HepG2 (cell line): ENCODE results near the gene BSG. TPM values are rescaled to one million over a fixed set of nuclear protein-coding genes. Genes with fewer than 3 reads are reported as not detected.

Experiments used
- ATAC-seq: fragments of 200-7000 bp; cut with Tn5 transposase; 3 replicates; pipeline ENCODE4 v1.9.1; 2020; ENCODE audit warnings: mild to moderate bottlenecking, moderate library complexity
- BruUV-seq: library from RNA; stranded (reverse); fragments of 400-500 nt; replicated peaks from 2 replicates; lab custom pipeline; 2021; lab: Mats Ljungman, UMichigan
- CTCF ChIA-PET: fragments of 300-600 bp; formaldehyde crosslinking; extraction: SDS; loops from one replicate; lab custom pipeline; 2021; ENCODE audit warnings: low total read pairs, inconsistent platforms, low intra/inter-chr PET ratio; lab: Yijun Ruan, JAX
- POLR2A ChIA-PET: fragments of 350-600 bp; sonication (Branson Sonifier 250); formaldehyde crosslinking; loops from one replicate; lab custom pipeline; 2020; ENCODE audit warnings: antibody characterized with exemption, inconsistent platforms; lab: Yijun Ruan, JAX
- DNase-seq: peaks from one replicate; pipeline ENCODE4 v3.0.0-alpha.2; 2015; ENCODE audit warnings: low spot score
- FAIRE-seq: peaks from 3 replicates; lab custom pipeline; 2011; peaks lifted over from hg19 to GRCh38; lab: Jason Lieb, UNC
- H2AFZ ChIP-seq: one replicate; pipeline ENCODE4 v1.6.1; 2011; ENCODE audit warnings: low read length, inconsistent platforms
- H3K27ac ChIP-seq: fragments of 300-600 bp; 3 replicates; pipeline ENCODE4 v1.8.0; 2011; ENCODE audit warnings: mixed run types, mild to moderate bottlenecking, mixed read lengths, low read length, inconsistent platforms; ENCODE audit not compliant: insufficient read depth; ENCODE audit errors: extremely low read length
- H3K27me3 ChIP-seq, 2 experiments: fragments of 200-600 bp in 1 of 2; 2 replicates in 1 of 2; 3 replicates in 1 of 2; pipeline versions ENCODE4 v1.6.0 to v1.8.0; 2011; ENCODE audit warnings: low read length in 2 of 2, mild to moderate bottlenecking in 2 of 2, moderate library complexity in 2 of 2, inconsistent platforms in 1 of 2; ENCODE audit not compliant: insufficient read depth in 2 of 2, control insufficient read depth in 1 of 2
- H3K36me3 ChIP-seq, 2 experiments: fragments of 200-600 bp in 1 of 2; replicated peaks in 1 of 2; 2 replicates in 1 of 2; 3 replicates in 1 of 2; pipeline versions ENCODE4 v1.5.1 to v1.8.0; 2011; ENCODE audit warnings: low read length in 2 of 2, inconsistent platforms in 1 of 2; ENCODE audit not compliant: insufficient read depth in 2 of 2, control insufficient read depth in 1 of 2
- H3K4me1 ChIP-seq: 2 replicates; pipeline ENCODE4 v1.5.1; 2012; ENCODE audit warnings: low read length, inconsistent platforms; ENCODE audit not compliant: insufficient read depth
- H3K4me2 ChIP-seq: 2 replicates; pipeline ENCODE4 v1.6.0; 2011; ENCODE audit warnings: low read depth, low read length, inconsistent platforms
- H3K4me3 ChIP-seq, 3 experiments: fragments of 200-600 bp in 1 of 3; sonication (generic), shearing (Covaris generic) in 1 of 3; replicated peaks in 1 of 3; 2 replicates each; pipeline ENCODE4 v1.5.1; 2011 to 2016; ENCODE audit warnings: low read length in 3 of 3, inconsistent platforms in 2 of 3, low read depth in 2 of 3, mild to moderate bottlenecking in 2 of 3, control low read depth in 1 of 3, mixed read lengths in 1 of 3; ENCODE audit not compliant: insufficient read depth in 1 of 3
- H3K79me2 ChIP-seq: one replicate; pipeline ENCODE4 v1.6.1; 2011; ENCODE audit warnings: low read length, inconsistent platforms; ENCODE audit not compliant: insufficient read depth
- H3K9ac ChIP-seq: 2 replicates; pipeline ENCODE4 v1.6.0; 2011; ENCODE audit warnings: mild to moderate bottlenecking, low read depth, low read length, inconsistent platforms; ENCODE audit not compliant: insufficient read depth
- H3K9me3 ChIP-seq: 2 replicates; pipeline ENCODE4 v1.5.1; 2012; ENCODE audit warnings: mild to moderate bottlenecking, low read length
- H4K20me1 ChIP-seq: 2 replicates; pipeline ENCODE4 v1.6.0; 2011; ENCODE audit warnings: inconsistent platforms, mild to moderate bottlenecking, low read length, moderate library complexity; ENCODE audit not compliant: insufficient read depth
- FOXK1 ChIP-seq: sonication (generic); formaldehyde crosslinking; IDR thresholded peaks from 2 replicates; pipeline ENCODE4 v1.4.0; 2020; ENCODE audit warnings: low read depth, missing genetic modification reagents, borderline replicate concordance
- HHEX ChIP-seq: IDR thresholded peaks from 2 replicates; pipeline ENCODE4 v1.6.1; 2016; ENCODE audit warnings: control low read depth
- JUND ChIP-seq: sonication (generic); formaldehyde crosslinking; IDR thresholded peaks from 2 replicates; pipeline ENCODE4 v1.8.0; 2022; ENCODE audit warnings: mild to moderate bottlenecking, missing genetic modification reagents
- MEIS1 ChIP-seq: sonication (generic); formaldehyde crosslinking; IDR thresholded peaks from 2 replicates; pipeline ENCODE4 v1.9.0; 2021; ENCODE audit warnings: mild to moderate bottlenecking, missing genetic modification reagents, moderate library complexity, borderline replicate concordance
- NKX3-1 ChIP-seq: sonication (generic); formaldehyde crosslinking; IDR thresholded peaks from 2 replicates; pipeline ENCODE4 v1.5.0; 2020; ENCODE audit warnings: missing genetic modification reagents
- RFX5 ChIP-seq: IDR thresholded peaks from 2 replicates; pipeline ENCODE4 v1.6.1; 2011; ENCODE audit warnings: low read depth, low read length, improper control_type of control experiment
- ZFP62 ChIP-seq: sonication (generic); formaldehyde crosslinking; IDR thresholded peaks from 2 replicates; pipeline ENCODE4 v1.4.0; 2020; ENCODE audit warnings: missing genetic modification reagents
- ZNF143 ChIP-seq: sonication (generic); formaldehyde crosslinking; IDR thresholded peaks from 2 replicates; pipeline ENCODE4 v1.4.0; 2020; ENCODE audit warnings: missing genetic modification reagents
- ZNF552 ChIP-seq: sonication (generic); formaldehyde crosslinking; IDR thresholded peaks from 2 replicates; pipeline ENCODE4 v1.9.0; 2022; ENCODE audit warnings: missing genetic modification reagents, mild to moderate bottlenecking, borderline replicate concordance
- ZNF589 ChIP-seq: sonication (generic); formaldehyde crosslinking; conservative IDR thresholded peaks from 2 replicates; pipeline ENCODE4 v1.8.0; 2022; ENCODE audit warnings: mild to moderate bottlenecking, moderate library complexity, missing genetic modification reagents
- ZNF761 ChIP-seq: sonication (generic); formaldehyde crosslinking; conservative IDR thresholded peaks from 2 replicates; pipeline ENCODE4 v1.4.0; 2020; ENCODE audit warnings: mild to moderate bottlenecking, missing genetic modification reagents
- WGBS: methylation state at CpG from one replicate; pipeline ENCODE4 v1.1.6; 2017; ENCODE audit warnings: low lambda C conversion rate; 5-methylcytosine and 5-hydroxymethylcytosine counted together
- in situ Hi-C: cut with HindIII; loops from 2 replicates; pipeline ENCODE4 v1.10.0; 2017; ENCODE audit warnings: low pct_unique_long_range_greater_than_20kb; ENCODE audit not compliant: extremely low pct_ligation_motif_present
- intact Hi-C: fragments of 100-400 bp; cut with micrococcal nuclease; formaldehyde crosslinking; loops from one replicate; pipeline ENCODE4 v1.10.0; 2022; ENCODE audit not compliant: unreplicated experiment
- polyA plus RNA-seq, 8 experiments: library from polyadenylated mRNA; depleted of rRNA in 3 of 8; stranded (reverse) in 7 of 8; unstranded in 1 of 8; fragments of >200 nt; fragmentation: Illumina TruSeq in 4 of 8; extraction: Trizol in 4 of 8; gene quantifications; 2 replicates each; pipeline versions ENCODE4 v1.2.1 to v1.2.3, GENCODE V29; 2011 to 2016; ENCODE audit warnings: low read depth in 4 of 8, missing spikeins in 1 of 8, mixed read lengths in 1 of 8; ENCODE audit not compliant: insufficient read depth in 1 of 8
- total RNA-seq, 5 experiments: library from RNA; depleted of rRNA; stranded (reverse); fragments of >200 nt; fragmentation: Illumina TruSeq; extraction: Trizol; gene quantifications; 2 replicates each; pipeline ENCODE4 v1.2.3, GENCODE V29; 2016; ENCODE audit warnings: low read depth in 1 of 5
- TF ChIP-seq, protein P1 (sequence below): fragments of 450-650 bp; IDR thresholded peaks from 2 replicates; pipeline ENCODE4 v1.6.1; 2017; ENCODE audit warnings: mild to moderate bottlenecking
- TF ChIP-seq, protein P2 (sequence below): sonication (generic); formaldehyde crosslinking; IDR thresholded peaks from 2 replicates; pipeline ENCODE4 v1.8.0; 2022; ENCODE audit warnings: mild to moderate bottlenecking, missing genetic modification reagents, moderate library complexity

BSG gene
- total and polyA plus RNA-seq, 2 of the 13 experiments (the other 11 are each of a cell fraction or from before 2014, with no cell fraction given) = 309 to 754 TPM

DNA sequence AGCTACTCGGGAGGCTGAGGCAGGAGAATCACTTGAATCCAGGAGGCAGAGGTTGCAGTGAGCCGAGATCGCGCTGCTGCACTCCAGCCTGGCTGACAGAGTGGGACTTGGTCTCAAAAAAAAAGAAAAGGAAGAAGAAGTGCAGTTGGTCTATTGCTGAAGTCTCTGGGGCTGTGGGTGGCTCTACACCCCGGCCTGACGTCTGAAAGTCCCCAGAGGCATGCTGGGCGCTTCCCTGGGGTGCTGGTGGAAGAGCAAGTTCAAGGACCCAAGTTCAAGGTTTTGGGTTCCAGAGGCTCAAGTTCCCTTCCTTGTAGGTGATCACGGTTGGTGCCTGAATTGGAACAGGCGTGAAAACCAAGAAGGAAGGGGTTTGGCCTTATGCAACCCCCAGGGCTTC, 21.1 kb downstream of the BSG start (continued):
- TF ChIP-seq, protein P1, sequence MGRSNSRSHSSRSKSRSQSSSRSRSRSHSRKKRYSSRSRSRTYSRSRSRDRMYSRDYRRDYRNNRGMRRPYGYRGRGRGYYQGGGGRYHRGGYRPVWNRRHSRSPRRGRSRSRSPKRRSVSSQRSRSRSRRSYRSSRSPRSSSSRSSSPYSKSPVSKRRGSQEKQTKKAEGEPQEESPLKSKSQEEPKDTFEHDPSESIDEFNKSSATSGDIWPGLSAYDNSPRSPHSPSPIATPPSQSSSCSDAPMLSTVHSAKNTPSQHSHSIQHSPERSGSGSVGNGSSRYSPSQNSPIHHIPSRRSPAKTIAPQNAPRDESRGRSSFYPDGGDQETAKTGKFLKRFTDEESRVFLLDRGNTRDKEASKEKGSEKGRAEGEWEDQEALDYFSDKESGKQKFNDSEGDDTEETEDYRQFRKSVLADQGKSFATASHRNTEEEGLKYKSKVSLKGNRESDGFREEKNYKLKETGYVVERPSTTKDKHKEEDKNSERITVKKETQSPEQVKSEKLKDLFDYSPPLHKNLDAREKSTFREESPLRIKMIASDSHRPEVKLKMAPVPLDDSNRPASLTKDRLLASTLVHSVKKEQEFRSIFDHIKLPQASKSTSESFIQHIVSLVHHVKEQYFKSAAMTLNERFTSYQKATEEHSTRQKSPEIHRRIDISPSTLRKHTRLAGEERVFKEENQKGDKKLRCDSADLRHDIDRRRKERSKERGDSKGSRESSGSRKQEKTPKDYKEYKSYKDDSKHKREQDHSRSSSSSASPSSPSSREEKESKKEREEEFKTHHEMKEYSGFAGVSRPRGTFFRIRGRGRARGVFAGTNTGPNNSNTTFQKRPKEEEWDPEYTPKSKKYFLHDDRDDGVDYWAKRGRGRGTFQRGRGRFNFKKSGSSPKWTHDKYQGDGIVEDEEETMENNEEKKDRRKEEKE = no peak
- TF ChIP-seq RFX5 (no peak), HHEX (CRISPR knock-in tag) (no peak), FOXK1 (no peak), NKX3-1 (CRISPR knock-in tag) (no peak), ZNF761 (CRISPR knock-in tag) (no peak)
- TF ChIP-seq, protein P2, sequence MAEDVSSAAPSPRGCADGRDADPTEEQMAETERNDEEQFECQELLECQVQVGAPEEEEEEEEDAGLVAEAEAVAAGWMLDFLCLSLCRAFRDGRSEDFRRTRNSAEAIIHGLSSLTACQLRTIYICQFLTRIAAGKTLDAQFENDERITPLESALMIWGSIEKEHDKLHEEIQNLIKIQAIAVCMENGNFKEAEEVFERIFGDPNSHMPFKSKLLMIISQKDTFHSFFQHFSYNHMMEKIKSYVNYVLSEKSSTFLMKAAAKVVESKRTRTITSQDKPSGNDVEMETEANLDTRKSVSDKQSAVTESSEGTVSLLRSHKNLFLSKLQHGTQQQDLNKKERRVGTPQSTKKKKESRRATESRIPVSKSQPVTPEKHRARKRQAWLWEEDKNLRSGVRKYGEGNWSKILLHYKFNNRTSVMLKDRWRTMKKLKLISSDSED (CRISPR knock-in tag) = no peak

DNA sequence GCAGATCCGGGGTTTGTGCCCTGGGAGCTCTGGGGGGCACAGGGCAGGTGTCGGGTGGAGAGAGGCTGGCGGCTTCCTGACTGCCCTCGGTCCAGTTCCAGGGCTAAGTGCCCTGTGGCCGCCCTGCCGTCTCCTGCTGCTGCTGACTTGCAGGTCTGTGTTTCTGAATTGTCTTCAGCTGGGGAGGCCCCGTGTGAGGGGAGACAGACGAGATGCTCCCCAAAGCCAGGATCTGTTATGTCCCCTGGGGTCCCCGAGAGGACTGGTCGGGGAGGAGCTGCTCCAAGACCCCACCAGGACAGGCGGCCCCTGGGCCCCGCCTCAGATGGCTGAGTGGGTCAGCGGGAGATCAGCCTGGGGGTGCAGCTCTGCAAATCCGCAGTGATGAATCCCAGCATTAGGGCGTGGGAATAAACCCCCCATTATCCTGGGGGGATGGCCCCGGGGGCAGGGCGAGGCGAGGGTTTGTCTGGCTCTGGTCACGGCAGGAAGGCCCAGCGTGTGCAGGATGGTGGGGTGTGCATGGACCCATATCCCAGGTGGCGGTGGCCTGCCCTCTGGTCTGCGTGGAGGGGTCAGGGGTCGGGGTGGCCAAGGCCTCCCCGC, 22.0 kb downstream of the BSG start:
- Histone ChIP-seq H3K9me3 (no peaks in the 10 kb centered on the region), H3K27me3 (peaks cover 12 to 74% of the 10 kb centered on the region in 2 experiments; a peak in 4 of 5 replicates), H3K27ac (no peak overlapping the region), H3K4me1 (0 out of 2 replicates have a peak, but pooled peaks cover under 1% of the 10 kb centered on the region), H3K4me3 (no peak overlapping the region), H3K79me2 (no peaks in the 10 kb centered on the region), H3K9ac (no peak overlapping the region), H4K20me1 (peaks cover 15% of the 10 kb centered on the region; the same call in 1 of the 2 replicates), H3K36me3 (no peaks in the 10 kb centered on the region), H3K4me2 (no peak overlapping the region), H2AFZ (no peak overlapping the region)
- intact Hi-C loops (no loop called here), in situ Hi-C loops (no loop called here)
- WGBS = no CpG with 5 or more reads among the region's 24 CpGs
- ChIA-PET CTCF (no interaction called here), POLR2A (interaction anchor here (0.6 kb wide), 1 partner anchor 19 kb away, joined by 3 read pairs; no protein-coding TSS in a partner anchor)
- no peak for ATAC-seq
- no peak for FAIRE-seq
- BruUV-seq = no TSS peak
- DNase-seq = no peak
- no peak for TF ChIP-seq ZNF589 (CRISPR knock-in tag)
- no peak for TF ChIP-seq MEIS1 (CRISPR knock-in tag)
- no peak for TF ChIP-seq ZNF143 (CRISPR knock-in tag)
- TF ChIP-seq ZNF552 (CRISPR knock-in tag) = no peak
- TF ChIP-seq JUND (CRISPR knock-in tag) = no peak
- no peak for TF ChIP-seq ZFP62 (CRISPR knock-in tag)
